Measurements from ENCODE around the gene IL25.

The IL25 gene

GRCh38 chr14:23355871-23356435 is 16.7 kb upstream of the IL25 start:
- no peak overlapping the region for H3K4me3 ChIP-seq (ENCODE audit: low read depth, low read length)
- no peak for TF ChIP-seq CTCF (IDR thresholded peaks at IDR 0.05; ENCODE audit: low read depth, low read length)

GRCh38 chr14:23356662-23357061 is 15.9 kb upstream of the IL25 start:
- H3K4me3 ChIP-seq (ENCODE audit: low read depth, low read length): no peak overlapping the region
- no peak for TF ChIP-seq CTCF (IDR thresholded peaks at IDR 0.05; ENCODE audit: low read depth, low read length)

GRCh38 chr14:23357261-23357660 is 15.3 kb upstream of the IL25 start:
- no peak for TF ChIP-seq CTCF (IDR thresholded peaks at IDR 0.05; ENCODE audit: low read depth, low read length)
- no peak overlapping the region for H3K4me3 ChIP-seq (ENCODE audit: low read depth, low read length)

- no peak for TF ChIP-seq CTCF (IDR thresholded peaks at IDR 0.05; ENCODE audit: low read depth, low read length)
- H3K4me3 ChIP-seq (ENCODE audit: low read depth, low read length): no peak overlapping the region
Observed at GRCh38 chr14:23358042-23358441, 14.6 kb upstream of the IL25 start.

GRCh38 chr14:23358553-23359166 is 13.9 kb upstream of the IL25 start:
- no peak for TF ChIP-seq CTCF (IDR thresholded peaks at IDR 0.05; ENCODE audit: low read depth, low read length)

GRCh38 chr14:23359167-23359626 is 13.4 kb upstream of the IL25 start:
- TF ChIP-seq CTCF (IDR thresholded peaks at IDR 0.05; ENCODE audit: low read depth, low read length): no peak
- H3K4me3 ChIP-seq (ENCODE audit: low read depth, low read length): no peak overlapping the region

More at GRCh38 chr14:23358553-23359166, 13.9 kb upstream of the IL25 start:
- H3K4me3 ChIP-seq (ENCODE audit: low read depth, low read length): no peak overlapping the region

GRCh38 chr14:23359722-23360447 is 12.7 kb upstream of the IL25 start:
- H3K4me3 ChIP-seq (ENCODE audit: low read depth, low read length): no peak overlapping the region
- TF ChIP-seq CTCF (IDR thresholded peaks at IDR 0.05; ENCODE audit: low read depth, low read length): no peak

All from WI38 (cell line).